ENCODE data around the gene NET1.
"Not testable (repeated sequence)": the region's sequence is repeated elsewhere in the genome, so short reads cannot be mapped to it uniquely, and the experiment has no call there.

NET1 gene

DNA sequence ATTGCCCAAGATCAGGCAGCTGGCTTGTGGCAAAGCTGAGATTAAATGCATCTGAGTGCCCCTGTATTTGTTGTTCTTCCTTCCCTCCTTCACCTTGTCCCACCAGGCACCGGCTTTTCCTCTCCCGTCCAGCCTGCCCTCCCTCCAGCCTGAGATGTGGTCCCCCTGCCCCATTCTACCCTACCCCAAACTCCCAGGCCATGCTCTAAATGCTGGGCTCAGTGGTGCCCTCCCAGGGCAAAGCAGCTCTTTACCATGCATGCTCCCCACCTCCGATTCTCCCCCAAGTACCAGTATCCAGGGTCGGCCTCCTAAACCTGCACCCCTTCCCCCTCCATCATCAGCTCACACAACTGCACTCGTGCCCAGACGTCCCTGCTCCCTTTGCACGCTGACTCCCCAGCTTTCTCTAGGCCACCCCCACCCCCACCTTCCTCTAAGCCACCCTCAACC is 50.5 kb downstream of the NET1 start:
- no peak for DNase-seq (ENCODE audit: low spot score)

DNA sequence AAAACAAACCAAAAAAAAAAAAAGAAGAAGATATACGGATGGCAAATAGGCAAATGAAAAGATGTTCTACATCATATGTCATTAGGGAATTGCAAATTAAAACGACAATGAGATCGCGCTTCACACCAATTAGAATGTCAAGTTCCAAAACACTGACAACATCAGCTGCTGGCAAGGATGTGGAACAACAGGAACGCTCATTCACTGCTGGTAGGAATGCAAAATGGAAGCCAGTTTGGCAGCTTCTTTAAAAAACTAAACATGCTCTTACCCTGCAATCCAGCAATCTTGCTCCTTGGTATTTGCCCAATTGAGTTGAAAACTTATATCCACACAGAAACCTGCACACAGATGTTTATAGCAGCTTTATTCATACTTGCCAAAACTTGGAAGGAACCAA is 52.2 kb downstream of the NET1 start:
- no peak for DNase-seq (ENCODE audit: low spot score)

DNA sequence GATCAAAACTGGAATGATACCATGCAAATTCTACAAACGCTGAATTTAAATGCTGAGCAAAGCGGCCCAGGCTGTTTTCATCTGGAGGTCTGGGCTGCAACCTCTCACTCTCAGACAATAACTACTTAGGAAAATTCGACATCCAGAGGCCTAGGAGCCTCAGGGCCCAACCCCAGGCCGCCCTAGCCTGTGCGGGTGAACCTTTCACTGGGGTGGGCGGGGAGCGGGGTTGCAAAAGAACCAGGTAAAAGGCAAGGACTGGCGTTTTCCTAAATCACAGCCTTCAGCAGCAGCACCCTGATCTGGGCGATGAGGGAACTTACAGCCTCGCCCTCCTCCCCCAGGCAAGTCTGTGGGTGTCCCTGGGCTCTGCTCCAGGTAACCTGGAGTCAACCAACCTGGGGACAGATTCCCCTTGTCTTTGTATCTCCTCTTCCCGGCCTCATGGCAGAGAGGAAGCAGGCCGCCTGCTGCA is 53.7 kb downstream of the NET1 start:
- DNase-seq (ENCODE audit: low spot score) = no peak

DNA sequence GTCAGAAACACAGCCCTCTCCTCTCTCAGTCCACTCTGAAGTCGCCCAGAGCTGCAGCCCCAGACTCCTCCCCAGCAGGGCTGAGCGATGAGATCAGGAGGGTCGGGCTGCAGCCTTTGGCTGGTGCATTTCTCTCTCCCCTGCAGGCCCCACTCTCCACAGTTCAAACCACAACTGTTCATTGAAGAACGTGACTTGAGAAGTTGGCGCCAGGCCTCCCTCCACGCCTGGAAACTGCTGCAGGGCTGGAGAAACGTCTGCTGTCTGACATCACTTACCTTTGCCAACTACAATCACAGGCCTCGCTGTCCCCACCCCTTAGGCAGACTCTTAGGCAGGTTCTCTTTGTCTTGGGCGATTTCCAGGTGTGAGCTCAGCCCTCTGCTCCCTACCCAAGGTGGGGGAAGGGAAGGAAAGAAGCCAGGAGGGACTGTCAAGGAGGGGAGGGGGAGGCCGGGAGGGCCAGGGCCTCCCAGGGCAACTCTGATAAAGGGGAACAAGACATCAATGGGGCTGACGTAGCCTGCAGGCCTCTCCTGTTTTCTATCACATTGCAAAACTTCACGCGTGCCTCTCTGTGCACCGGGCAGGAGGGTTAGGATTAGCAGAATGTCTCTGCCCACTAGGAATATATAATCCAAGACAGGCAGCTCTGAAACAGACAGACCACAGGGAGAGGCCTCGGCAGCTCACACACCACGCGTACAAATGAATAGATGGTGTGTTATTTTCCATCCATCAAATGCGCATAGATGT is 54.3 kb downstream of the NET1 start:
- no peak for DNase-seq (ENCODE audit: low spot score)

DNA sequence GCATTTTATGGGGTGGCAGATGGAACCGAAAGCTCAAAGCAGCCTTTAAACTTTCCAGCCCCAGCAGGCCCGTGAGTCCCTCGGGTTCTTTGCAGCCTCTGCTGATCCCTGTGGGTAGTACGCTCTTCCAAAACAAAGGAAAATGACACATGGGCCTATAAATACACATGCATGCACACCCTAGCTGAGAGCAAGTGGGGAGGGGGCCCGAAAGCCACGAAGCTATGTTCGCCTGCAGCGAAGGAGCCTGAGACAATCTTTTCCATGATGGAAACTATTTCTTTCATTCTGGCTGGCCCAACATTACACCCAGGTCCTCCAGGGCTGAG is 54.8 kb downstream of the NET1 start:
- DNase-seq (ENCODE audit: low spot score) = no peak

DNA sequence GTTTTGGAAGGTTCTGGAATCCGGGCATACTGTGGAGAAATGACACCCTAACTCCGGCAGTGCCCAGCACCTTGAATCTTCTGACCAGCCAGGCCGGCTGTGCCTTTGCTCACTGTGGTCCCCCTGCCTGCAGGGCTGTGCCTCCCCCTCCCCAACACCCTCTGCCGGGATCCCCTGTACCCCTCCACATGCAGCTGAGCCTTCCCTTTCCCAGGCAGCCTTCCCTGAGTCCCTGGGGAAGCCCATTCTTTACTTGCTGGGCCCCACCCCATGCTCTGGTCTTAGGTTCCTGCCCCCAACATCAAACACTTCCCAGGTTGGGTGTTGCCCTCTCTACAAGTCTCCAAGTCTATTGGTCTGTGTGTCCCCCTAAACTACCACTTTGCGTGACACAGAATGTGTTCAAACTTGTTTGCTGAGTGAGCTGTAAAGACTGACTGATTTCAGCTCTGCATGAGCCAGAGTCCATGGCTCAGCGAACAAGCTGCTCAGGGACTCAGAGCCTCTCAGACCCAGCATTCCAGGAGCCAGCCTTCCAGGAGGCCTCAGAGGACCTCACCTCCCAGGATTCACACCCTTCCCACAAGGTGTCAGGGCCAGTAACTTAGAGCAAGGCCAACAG is 55.4 kb downstream of the NET1 start:
- no peak for DNase-seq (ENCODE audit: low spot score)

DNA sequence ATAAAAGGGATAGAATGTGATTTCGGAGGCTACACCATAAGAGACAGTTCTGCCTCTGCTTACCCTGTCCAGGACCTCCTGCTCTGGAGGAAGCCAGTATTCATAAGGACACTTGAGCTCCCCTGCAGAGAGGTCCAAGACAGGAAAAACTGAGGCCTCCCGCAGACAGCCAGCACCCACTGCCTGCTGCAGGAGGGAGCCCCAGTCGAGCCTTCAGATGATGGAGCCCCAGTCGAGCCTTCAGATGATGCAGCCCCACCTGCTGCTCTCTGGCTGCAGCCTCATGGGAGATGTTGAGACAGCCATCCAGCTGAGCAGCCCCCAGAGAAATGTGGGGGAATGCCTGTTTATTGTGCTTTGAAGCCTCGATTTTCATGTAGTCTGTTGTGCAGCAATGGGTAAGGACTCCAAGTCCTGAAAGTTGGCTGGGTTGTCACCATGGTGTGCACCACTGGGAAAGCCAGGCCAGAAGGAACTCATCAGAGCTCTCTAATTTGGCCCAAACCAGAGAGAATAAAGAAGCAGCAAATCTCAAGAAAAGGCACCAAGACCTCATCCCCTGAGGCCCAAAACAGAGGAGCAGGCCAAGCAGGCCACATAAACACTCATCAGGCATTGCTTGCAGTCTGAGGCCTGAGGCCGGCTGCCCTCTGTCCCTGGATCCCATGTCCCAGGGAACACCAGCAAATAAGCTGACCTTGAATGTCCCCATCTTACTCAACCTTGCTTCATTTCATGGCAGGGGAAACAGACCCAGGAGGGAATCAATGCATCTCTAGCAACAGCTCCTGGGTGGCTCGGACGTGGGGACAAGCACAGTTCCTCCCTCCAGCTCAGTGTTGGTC is 56.1 kb downstream of the NET1 start:
- DNase-seq (ENCODE audit: low spot score) = no peak

DNA sequence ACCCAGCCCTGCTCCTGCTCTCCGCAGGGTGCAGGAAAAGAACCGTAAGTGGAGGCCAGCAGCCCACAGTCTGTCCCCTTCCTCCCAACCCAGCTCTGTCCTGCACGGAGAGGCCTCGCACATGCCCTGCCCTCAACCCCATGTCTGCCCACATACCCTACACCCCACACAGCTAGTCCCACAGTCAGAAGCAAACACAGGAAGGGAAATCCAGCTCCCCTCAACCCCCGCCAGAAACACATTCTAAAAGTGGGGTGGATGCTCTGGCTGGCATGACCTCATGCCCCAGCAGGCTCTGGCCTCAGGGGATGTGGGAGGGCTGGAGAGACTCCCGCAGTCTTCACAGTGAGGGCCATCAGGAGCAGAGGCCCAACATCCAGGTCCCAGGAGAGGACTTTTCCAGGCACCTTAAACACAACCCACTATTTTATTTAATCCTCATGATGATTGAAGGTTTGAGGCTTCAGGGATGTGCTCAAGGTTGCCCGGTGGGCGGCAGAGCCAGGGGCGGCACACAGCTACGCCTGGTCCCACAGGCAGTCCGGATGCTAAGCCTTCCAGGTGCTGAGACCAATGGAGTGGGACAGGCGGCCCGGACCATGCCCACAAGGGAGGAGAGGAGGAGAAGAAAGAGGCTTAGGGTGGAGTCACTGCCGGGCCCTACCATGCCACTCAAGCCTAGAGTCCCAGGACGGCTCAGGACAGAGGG is 57.1 kb downstream of the NET1 start:
- no peak for DNase-seq (ENCODE audit: low spot score)

DNA sequence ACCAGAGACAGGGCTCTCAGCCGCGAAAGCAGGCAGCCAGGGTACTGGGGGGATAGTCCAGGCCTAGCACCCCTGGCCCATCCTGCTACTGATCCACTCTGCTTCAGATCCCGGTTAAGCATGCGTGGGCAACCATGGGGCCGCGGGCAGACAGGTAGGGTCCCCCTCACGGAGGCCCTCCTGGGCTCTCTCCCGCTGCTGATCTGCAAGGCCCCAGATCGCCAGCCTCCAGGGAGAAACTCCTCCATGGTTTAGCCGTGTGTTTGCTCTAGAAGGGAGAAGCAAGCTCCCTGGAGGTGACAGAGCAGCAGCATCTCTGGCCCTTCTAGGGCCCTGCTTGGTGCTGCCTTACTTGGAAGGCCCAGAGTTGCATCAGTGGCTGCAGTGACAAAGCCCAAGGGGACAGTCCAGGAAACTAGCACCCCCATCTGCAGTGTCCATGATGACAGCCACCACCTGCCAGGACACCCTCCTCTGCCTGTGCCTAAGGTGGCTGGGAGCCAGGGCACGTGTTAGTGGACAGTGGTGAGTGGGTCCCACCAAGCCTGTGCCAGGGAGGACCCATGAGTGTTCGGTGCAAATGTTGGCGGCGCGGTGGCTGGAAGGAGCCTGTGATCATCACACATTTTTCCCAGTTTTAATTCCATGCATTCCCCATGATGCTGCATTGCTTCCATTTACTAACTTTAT is 57.9 kb downstream of the NET1 start:
- no peak for DNase-seq (ENCODE audit: low spot score)

DNA sequence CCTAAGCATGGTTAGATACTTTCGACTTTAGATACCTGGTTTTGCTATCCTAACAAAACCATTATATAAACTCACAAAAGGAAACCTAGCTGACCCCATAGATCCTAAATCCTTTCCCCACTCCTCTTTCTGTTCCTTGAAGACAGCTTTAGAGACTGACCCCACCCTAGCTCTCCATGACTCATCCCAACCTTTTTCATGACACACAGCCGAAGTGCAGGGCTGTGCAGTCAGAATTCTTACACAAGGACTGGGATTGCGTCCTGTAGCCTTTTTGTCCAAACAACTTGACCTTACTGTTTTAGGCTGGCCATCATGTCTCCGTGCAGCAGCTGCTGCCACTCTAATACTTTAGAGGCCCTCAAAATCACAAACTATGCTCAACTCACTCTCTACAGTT is 62.3 kb downstream of the NET1 start:
- not testable (repeated sequence) for DNase-seq (ENCODE audit: low spot score)

DNA sequence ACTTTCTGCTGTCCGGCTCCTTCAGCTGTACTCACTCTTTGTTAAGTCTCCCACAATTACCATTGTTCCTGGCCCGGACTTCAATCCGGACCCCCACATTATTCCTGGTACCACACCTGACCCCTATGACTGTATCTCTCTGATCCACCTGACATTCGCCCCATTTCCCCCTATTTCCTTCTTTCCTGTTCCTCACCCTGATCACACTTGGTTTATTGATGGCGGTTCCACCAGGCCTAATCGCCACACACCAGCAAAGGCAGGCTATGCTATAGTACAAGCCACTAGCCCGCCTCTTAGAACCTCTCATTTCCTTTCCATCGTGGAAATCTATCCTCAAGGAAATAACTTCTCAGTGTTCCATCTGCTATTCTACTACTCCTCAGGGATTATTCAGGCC is 62.7 kb downstream of the NET1 start:
- DNase-seq (ENCODE audit: low spot score) = not testable (repeated sequence)

DNA sequence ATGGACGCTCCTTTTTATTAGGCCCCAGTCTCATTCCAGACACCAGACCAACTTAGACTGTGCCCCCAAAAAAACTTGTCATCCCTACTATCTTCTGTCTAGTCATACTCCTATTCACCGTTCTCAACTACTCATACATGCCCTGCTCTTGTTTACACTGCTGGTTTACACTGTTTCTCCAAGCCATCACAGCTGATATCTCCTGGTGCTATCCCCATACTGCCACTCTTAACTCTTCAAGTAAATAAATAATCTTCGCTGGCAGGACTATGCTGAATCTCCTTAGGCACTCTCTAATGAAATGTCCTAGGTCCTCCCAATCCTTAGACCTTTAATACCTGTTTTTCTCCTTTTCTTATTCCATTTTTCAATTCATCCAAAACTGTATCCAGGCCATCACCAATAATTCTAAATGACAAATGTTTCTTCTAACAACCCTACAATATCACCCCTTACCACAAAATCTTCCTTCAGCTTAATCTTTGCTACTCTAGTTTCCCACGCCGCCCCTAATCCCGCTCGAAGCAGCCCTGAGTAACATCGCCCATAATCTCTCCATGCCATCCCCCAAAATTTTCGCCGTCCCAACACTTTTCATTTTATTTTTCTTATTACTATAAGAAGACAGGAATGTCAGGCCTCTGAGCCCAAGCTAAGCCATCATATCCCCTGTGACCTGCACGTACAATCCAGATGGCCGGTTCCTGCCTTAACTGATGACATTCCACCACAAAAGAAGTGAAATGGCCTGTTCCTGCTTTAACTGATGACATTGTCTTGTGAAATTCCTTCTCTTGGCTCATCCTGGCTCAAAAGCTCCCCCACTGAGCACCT is 63.8 kb downstream of the NET1 start:
- DNase-seq (ENCODE audit: low spot score) = not testable (repeated sequence)

DNA sequence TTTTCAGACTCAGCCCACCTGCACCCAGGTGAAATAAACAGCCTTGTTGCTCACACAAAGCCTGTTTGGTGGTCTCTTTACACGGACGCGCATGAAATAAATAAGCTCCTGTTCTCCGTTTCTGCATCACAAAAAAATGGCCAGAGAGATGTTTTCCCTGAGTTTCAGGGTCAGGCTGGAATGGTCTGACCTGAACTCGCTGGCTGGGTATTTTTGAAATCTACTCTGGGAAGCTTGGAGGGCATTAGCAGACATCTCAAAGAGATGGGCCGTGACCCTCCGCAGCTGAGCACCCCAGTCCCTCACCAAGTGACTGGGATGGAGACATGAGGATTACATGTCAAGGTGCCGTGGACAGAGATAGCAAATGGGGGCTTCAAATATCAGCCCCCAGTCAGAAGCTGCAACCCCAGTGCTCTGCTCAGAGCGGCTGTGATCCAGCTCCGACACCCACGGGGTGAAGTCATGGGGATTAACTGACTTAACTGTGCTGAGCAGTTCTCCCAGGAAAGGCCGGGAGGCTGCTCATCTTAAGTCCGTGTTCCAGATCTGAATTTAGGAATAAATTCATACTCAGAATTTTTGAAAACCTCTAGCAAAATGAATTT is 64.7 kb downstream of the NET1 start:
- DNase-seq (ENCODE audit: low spot score) = peak; percentile 11

DNA sequence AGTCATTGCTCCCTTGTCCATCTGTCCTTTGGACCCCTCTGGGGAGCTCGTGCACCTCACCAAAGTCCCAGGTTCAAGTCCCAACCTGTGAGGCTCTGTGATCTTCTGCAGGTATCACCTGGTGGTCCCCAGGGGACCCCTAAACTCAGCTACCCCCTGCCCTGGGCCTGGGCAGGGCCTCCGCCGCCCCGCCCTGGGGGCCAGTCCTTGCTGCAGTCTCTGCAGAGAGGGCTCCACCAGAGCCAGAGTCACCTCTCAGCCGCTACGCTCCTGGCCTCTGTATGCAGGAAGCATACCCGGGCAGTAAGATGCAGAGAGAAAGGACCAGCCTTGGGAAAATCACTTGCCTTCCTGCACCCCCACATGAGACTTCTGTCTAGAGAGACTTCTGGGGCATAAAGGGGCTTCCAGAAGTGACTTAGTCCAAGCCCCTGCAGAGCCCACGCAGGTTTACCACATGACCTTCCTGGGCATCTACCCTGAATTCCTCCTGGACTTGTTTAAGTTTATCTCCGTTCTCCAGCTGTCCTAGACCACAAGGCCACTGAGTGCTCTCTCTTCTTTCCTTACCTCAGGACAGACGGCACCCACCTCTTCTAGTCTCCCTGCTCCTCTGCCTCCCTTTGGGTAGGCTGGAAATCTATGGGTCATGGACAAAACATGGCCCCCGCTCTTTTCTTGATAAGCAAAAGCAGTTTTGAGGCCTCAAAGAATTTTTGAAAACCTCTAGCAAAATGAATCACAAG is 65.8 kb downstream of the NET1 start:
- peak; percentile 14 for DNase-seq (ENCODE audit: low spot score)

DNA sequence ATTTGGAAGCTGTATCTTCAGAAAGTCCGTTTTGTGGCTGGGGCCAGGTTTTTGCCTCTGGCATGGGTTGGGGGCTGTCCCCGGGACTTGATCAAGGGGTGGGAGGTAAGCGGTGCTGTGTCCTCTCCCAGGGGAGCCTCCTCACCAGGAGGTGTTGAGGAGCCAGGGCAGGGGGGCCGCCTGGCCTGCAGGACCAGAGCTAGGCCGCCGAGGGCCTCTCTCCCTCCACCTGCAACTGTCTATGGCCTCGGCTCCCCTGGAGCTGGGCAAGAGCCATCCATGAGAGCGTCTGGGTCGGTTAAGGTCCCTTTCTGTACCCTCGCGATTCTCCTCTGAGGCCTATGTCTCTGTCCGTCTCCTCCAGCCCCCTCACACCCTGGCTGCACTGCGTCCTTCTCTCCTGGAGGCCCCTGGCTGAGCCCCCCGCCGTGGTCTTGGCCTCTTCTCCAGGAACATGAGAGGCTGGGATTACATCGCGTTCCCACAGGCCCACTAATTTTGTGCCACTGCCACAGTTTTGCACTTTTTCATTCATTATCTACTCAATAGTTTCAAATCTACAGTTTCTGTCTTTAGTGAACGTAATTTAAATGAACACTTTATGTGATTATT is 66.4 kb downstream of the NET1 start:
- DNase-seq (ENCODE audit: low spot score) = peak; percentile 17

DNA sequence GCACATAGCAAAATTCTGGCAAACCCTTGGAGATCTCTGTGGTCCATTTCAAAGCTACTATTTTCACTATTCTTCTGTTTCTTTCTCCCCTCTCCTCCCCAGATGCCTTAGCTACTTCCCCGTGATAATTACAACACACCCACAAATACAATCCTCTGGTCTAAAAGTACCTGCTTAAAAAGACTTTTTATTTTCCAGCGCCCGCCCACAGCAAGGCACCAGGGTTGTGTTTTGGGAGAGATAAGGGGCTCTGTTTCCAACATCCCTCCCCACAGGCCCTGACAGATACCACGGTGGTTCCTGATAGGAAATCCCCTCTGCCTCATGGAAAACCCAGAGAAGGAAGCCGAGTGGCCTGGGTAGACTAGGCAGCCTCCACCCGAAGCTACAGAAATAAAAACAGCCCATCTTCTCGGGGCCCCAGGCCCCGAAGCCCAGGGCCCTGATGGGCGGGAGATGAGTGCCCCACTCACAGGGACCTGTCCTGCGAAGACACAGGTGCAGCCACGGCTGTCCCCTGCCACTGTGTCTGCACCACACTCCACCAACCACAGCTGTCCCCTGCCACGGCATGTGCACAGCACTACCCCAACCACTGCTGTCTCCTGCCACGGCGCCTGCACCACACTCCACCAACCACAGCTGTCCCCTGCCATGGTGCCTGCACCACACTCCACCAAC is 67.3 kb downstream of the NET1 start:
- peak; percentile 20 for DNase-seq (ENCODE audit: low spot score)

DNA sequence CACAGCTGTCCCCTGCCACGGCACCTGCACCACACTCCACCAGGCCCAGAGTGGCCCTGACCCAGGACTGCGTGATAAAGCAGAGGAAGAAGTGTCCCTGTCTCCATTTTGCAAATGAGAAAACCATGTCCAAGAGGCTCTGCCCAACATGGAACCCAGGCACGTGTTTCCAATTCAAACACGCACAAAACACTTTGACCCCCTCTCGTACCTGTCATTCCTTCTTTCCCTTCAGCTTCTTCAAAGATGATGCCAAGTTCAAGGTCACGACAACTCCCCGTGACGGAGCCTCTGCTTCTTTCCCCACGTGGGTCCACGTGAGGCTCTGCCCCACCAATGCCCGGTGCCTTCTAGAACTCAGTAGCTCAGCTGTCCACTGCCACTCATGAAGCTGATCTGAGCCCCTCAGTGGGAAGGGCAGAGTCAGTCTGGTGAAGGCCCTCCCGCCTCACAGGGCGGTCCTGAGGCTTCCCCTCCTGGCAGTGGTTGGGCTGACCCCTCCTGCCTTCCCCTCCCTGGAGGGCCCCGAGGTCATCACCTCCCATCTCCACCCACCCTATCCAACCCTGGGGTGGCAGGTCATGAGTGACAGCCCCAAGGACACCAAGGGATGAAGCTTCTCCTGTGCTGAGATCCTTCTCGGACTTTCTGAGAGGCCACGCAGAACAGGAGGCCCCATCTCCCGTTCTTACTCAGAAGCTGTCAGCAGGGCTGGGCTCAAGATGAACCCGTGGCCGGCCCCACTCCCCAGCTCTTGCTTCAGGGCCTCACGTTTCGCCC is 68.0 kb downstream of the NET1 start:
- no peak for DNase-seq (ENCODE audit: low spot score)

DNA sequence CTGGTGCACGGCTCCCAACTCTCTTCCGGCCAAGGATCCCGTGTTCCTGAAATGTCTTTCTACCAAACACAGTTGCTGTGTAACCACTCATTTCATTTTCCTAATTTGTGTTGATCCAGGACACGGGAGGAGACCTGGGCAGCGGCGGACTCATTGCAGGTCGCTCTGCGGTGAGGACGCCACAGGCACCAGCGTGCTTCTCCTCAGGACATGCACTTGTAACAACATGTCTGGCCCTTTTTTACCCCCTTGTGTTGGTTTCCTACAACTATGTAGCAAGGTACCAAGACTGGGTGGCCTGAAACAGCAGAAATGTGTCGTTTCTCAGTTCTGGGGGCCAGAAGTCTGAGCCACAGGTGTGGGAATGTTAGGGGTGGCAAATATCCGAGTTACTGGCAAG is 68.8 kb downstream of the NET1 start:
- no peak for DNase-seq (ENCODE audit: low spot score)
